ENCODE results near the gene FLNB. TPM values are rescaled to one million over a fixed set of nuclear protein-coding genes. Genes with fewer than 3 reads are reported as not detected.

FLNB gene
- total and polyA plus RNA-seq, 2 of the 13 experiments (the other 11 are each of a cell fraction or from before 2014, with no cell fraction given), result 106 to 130 TPM

- TF ChIP-seq SOX13 (IDR thresholded peaks at IDR 0.05) (peak; percentile 67; the same call in 1 of the 2 replicates), SOX13 (CRISPR knock-in tag; conservative IDR thresholded peaks at IDR 0.05 in 1 of 2, IDR thresholded peaks at IDR 0.05 in 1 of 2) (peak in 1 of 2 experiments; percentile 84; a peak in 2 of 4 replicates), ZFY (CRISPR knock-in tag; IDR thresholded peaks at IDR 0.05) (peak; percentile 27; the same call in 1 of the 2 replicates), HNRNPH1 (optimal IDR thresholded peaks at IDR 0.05; ENCODE audit: low read depth, low read length) (no peak), UBTF (CRISPR knock-in tag; IDR thresholded peaks at IDR 0.05) (no peak), ZBTB46 (CRISPR knock-in tag; IDR thresholded peaks at IDR 0.05; ENCODE audit: borderline replicate concordance) (no peak), ZEB1 (IDR thresholded peaks at IDR 0.05; ENCODE audit: insufficient replicate concordance, low read depth) (peak; percentile 65), HNF4A (CRISPR knock-in tag; IDR thresholded peaks at IDR 0.05) (peak; percentile 90), ZNF747 (CRISPR knock-in tag; IDR thresholded peaks at IDR 0.05; ENCODE audit: borderline replicate concordance) (peak; percentile 76; the same call in 1 of the 2 replicates), SP5 (CRISPR knock-in tag; IDR thresholded peaks at IDR 0.05; ENCODE audit: borderline replicate concordance, low read depth) (peak; percentile 56; the same call in 1 of the 2 replicates), CBFB (CRISPR knock-in tag; IDR thresholded peaks at IDR 0.05) (no peak), ZNF562 (CRISPR knock-in tag; IDR thresholded peaks at IDR 0.05; ENCODE audit: borderline replicate concordance) (no peak), ZNF207 (IDR thresholded peaks at IDR 0.05; ENCODE audit: borderline replicate concordance) (no peak), ZNF34 (CRISPR knock-in tag; IDR thresholded peaks at IDR 0.05; ENCODE audit: borderline replicate concordance) (no peak), RFX3 (CRISPR knock-in tag; IDR thresholded peaks at IDR 0.05) (no peak), ZKSCAN8 (CRISPR knock-in tag; IDR thresholded peaks at IDR 0.05; ENCODE audit: borderline replicate concordance) (no peak; the same call in 1 of the 2 replicates), ZFP91 (CRISPR knock-in tag; IDR thresholded peaks at IDR 0.05; ENCODE audit: borderline replicate concordance) (peak; percentile 29; the same call in 1 of the 2 replicates), ZHX1 (CRISPR knock-in tag; IDR thresholded peaks at IDR 0.05; ENCODE audit: low read depth) (no peak), ZNF143 (CRISPR knock-in tag; IDR thresholded peaks at IDR 0.05) (no peak), DPF2 (CRISPR knock-in tag; IDR thresholded peaks at IDR 0.05; ENCODE audit: borderline replicate concordance, low read depth) (peak; percentile 96), HMG20A (CRISPR knock-in tag; IDR thresholded peaks at IDR 0.05; ENCODE audit: borderline replicate concordance) (peak; percentile 52; the same call in 1 of the 2 replicates)
Observed at GRCh38 chr3:57992452-57993213, 15.6 kb upstream of the FLNB start (continued).
